Motor neuron (in vitro differentiated cells): ENCODE data around the gene USP53. TPM values are rescaled to one million over a fixed set of nuclear protein-coding genes. Genes with fewer than 3 reads are reported as not detected.
"Not testable (repeated sequence)": the region's sequence is repeated elsewhere in the genome, so short reads cannot be mapped to it uniquely, and the experiment has no call there.

Source experiments
- ATAC-seq, 8 experiments: fragments of 200-7000 bp; cut with Tn5 transposase; replicated peaks in 6 of 8; 2 replicates each; pipeline ENCODE4 v1.8.0; 2021; ENCODE audit warnings: mild to moderate bottlenecking in 8 of 8, moderate library complexity in 8 of 8
- H3K27ac ChIP-seq, 2 donors: fragments of 250-450 bp; sonication (Bioruptor Pico); 2 replicates each; pipeline ENCODE4 v1.9.0; 2021; ENCODE audit warnings: antibody characterized with exemption in 2 of 2, mild to moderate bottlenecking in 2 of 2, moderate library complexity in 1 of 2
- H3K4me1 ChIP-seq, 2 donors: fragments of 250-450 bp; sonication (Bioruptor Pico); replicated peaks in 1 of 2; 2 replicates each; pipeline ENCODE4 v1.6.1; 2021; ENCODE audit warnings: antibody characterized with exemption in 2 of 2, mild to moderate bottlenecking in 2 of 2, moderate library complexity in 1 of 2
- H3K4me3 ChIP-seq, 5 donors: fragments of 250-450 bp; sonication (Bioruptor Pico); 2 replicates each; pipeline ENCODE4 v1.9.0; 2021; ENCODE audit warnings: antibody characterized with exemption in 5 of 5, mild to moderate bottlenecking in 5 of 5, moderate library complexity in 4 of 5
- WGBS, 10 experiments: fragments of 450-650 bp; shearing (Covaris generic); methylation state at CpG; one replicate each; pipeline ENCODE4 v1.0.0; 2022; 5-methylcytosine and 5-hydroxymethylcytosine counted together
- in situ Hi-C, 9 experiments: fragments of 400-800 bp; cut with MboI; loops; one replicate each; pipeline ENCODE4 v1.15.0; 2021; ENCODE audit warnings: low sequenced_read_pairs in 9 of 9, low pct_unique_long_range_greater_than_20kb in 2 of 9; ENCODE audit not compliant: unreplicated experiment in 9 of 9
- total RNA-seq, 8 experiments: library from RNA; unstranded; fragments of 300-600 nt; gene quantifications; 2 replicates each; pipeline versions ENCODE4 v1.2.3 to v1.2.4, GENCODE V29; 2022

USP53 gene
- total RNA-seq, 8 experiments from 2014 or later: 4.4 to 21.4 (median 12.6) TPM

- WGBS, 10 experiments: 82 to 100% (median 86%) methylated on average over 1 to 6 of the region's 10 CpGs; no CpG with 5 or more reads in 5 of the 10 experiments
- ATAC-seq: peak in 1 of 8 experiments; percentile 64
- H3K4me1 ChIP-seq, H3K4me3 ChIP-seq, in situ Hi-C loops, H3K27ac ChIP-seq: not testable (repeated sequence)
Measured at GRCh38 chr4:119255223-119255622, 42.7 kb downstream of the USP53 start.

GRCh38 chr4:119260528-119260927, 48.0 kb downstream of the USP53 start:
- Histone ChIP-seq H3K4me3 (no peak overlapping the region), H3K4me1 (no peaks in the 10 kb centered on the region), H3K27ac (no peak overlapping the region)
- in situ Hi-C loops: no loop called here
- 87 to 100% (median 99%) methylated on average over 3 to 6 of the region's 6 CpGs for WGBS, 10 experiments
- ATAC-seq: no peak

GRCh38 chr4:119261986-119262385, 49.5 kb downstream of the USP53 start:
- H3K4me1 ChIP-seq: no peaks in the 10 kb centered on the region
- no peak for ATAC-seq
- WGBS, 10 experiments: 86 to 100% (median 100%) methylated on average over 1 of the region's 1 CpG; no CpG with 5 or more reads in 3 of the 10 experiments
- no peak overlapping the region for H3K4me3 ChIP-seq
- H3K27ac ChIP-seq: no peak overlapping the region
- in situ Hi-C loops: no loop called here

- in situ Hi-C loops: no loop called here
- no peak for ATAC-seq
- Histone ChIP-seq H3K27ac (no peak overlapping the region), H3K4me3 (no peak overlapping the region), H3K4me1 (no peaks in the 10 kb centered on the region)
- WGBS, 10 experiments: 43 to 100% (median 88%) methylated on average over 1 of the region's 1 CpG; no CpG with 5 or more reads in 1 of the 10 experiments
Measured at GRCh38 chr4:119264743-119265142, 52.2 kb downstream of the USP53 start.

- WGBS, 10 experiments: 84 to 100% (median 95%) methylated on average over 2 to 4 of the region's 4 CpGs
- in situ Hi-C loops: no loop called here
- ATAC-seq: no peak
- Histone ChIP-seq H3K4me1 (no peaks in the 10 kb centered on the region), H3K27ac (no peak overlapping the region), H3K4me3 (no peak overlapping the region)
Measured at GRCh38 chr4:119266153-119266552, 53.6 kb downstream of the USP53 start.

- no peak for ATAC-seq
- WGBS, 10 experiments: 56 to 100% (median 92%) methylated on average over 2 to 3 of the region's 3 CpGs
- no peak overlapping the region for H3K27ac ChIP-seq
- H3K4me3 ChIP-seq: no peak overlapping the region
- in situ Hi-C loops: no loop called here
- H3K4me1 ChIP-seq: no peaks in the 10 kb centered on the region
Measured at GRCh38 chr4:119268466-119268865, 56.0 kb downstream of the USP53 start.

GRCh38 chr4:119271361-119272085, 59.0 kb downstream of the USP53 start:
- Histone ChIP-seq H3K4me1 (no peaks in the 10 kb centered on the region), H3K27ac (no peak overlapping the region), H3K4me3 (no peak overlapping the region)
- ATAC-seq: no peak
- in situ Hi-C loops: no loop called here
- whole genome bisulfite sequencing, 10 experiments: 70 to 100% (median 93%) methylated on average over 1 to 6 of the region's 6 CpGs

- WGBS, 10 experiments: 80% methylated on average over 1 of the region's 19 CpGs; no CpG with 5 or more reads in 9 of the 10 experiments
- H3K27ac ChIP-seq, H3K4me1 ChIP-seq, ATAC-seq: not testable (repeated sequence)
- H3K4me3 ChIP-seq: peak overlapping the region in 1 of 5 donors; percentile 35
- in situ Hi-C loops: loop anchor here in 2 of 9 experiments (25.0 kb wide), 1 partner anchor 242 kb away; no protein-coding TSS in a partner anchor
Measured at GRCh38 chr4:119279541-119279940, 67.0 kb downstream of the USP53 start.

GRCh38 chr4:119279945-119280344, 67.4 kb downstream of the USP53 start:
- peak overlapping the region in 1 of 5 donors; percentile 35 for H3K4me3 ChIP-seq
- in situ Hi-C loops: loop anchor here in 2 of 9 experiments (25.0 kb wide), 1 partner anchor 243 kb away; no protein-coding TSS in a partner anchor
- no CpG with 5 or more reads among the region's 12 CpGs for WGBS, 10 experiments
- not testable (repeated sequence) for ATAC-seq, H3K4me1 ChIP-seq, H3K27ac ChIP-seq

- 80 to 100% (median 100%) methylated on average over 1 to 2 of the region's 2 CpGs; no CpG with 5 or more reads in 1 of the 10 experiments for WGBS, 10 experiments
- in situ Hi-C loops: loop anchor here in 2 of 9 experiments (25.0 kb wide), 1 partner anchor 244 kb away; no protein-coding TSS in a partner anchor
- no peaks in the 10 kb centered on the region for H3K4me1 ChIP-seq
- H3K4me3 ChIP-seq: no peak overlapping the region
- no peak for ATAC-seq
- H3K27ac ChIP-seq: no peak overlapping the region
Measured at GRCh38 chr4:119281393-119281792, 68.9 kb downstream of the USP53 start.

- in situ Hi-C loops: loop anchor here in 2 of 9 experiments (25.0 kb wide), 1 partner anchor 248 kb away; no protein-coding TSS in a partner anchor
- Histone ChIP-seq H3K4me3 (no peak overlapping the region), H3K4me1 (peaks cover 0 to 3% of the 10 kb centered on the region in 2 donors), H3K27ac (no peak overlapping the region)
- peak in 3 of 8 experiments; percentile 36 to 74 (median 61) for ATAC-seq
- 24 to 84% (median 63%) methylated on average over 3 to 4 of the region's 4 CpGs for WGBS, 10 experiments
Measured at GRCh38 chr4:119284876-119285780, 72.6 kb downstream of the USP53 start.

- H3K4me1 ChIP-seq: peaks cover 0 to 3% of the 10 kb centered on the region in 2 donors
- H3K27ac ChIP-seq: no peak overlapping the region
- ATAC-seq: peak in 1 of 8 experiments; percentile 19
- in situ Hi-C loops: loop anchor here in 2 of 9 experiments (25.0 kb wide), 1 partner anchor 249 kb away; no protein-coding TSS in a partner anchor
- WGBS, 10 experiments: 4 to 95% (median 65%) methylated on average over 1 to 3 of the region's 3 CpGs
- H3K4me3 ChIP-seq: no peak overlapping the region
Measured at GRCh38 chr4:119286377-119287002, 74.0 kb downstream of the USP53 start.
